ENCODE data around the gene XXYLT1. TPM values are rescaled to one million over a fixed set of nuclear protein-coding genes. Genes with fewer than 3 reads are reported as not detected.

XXYLT1 gene
- total and polyA plus RNA-seq, 10 of the 15 experiments (the other 5 are each of a cell fraction or from before 2014, with no cell fraction given): 1.2 to 14.2 (median 9.3) TPM

DNA sequence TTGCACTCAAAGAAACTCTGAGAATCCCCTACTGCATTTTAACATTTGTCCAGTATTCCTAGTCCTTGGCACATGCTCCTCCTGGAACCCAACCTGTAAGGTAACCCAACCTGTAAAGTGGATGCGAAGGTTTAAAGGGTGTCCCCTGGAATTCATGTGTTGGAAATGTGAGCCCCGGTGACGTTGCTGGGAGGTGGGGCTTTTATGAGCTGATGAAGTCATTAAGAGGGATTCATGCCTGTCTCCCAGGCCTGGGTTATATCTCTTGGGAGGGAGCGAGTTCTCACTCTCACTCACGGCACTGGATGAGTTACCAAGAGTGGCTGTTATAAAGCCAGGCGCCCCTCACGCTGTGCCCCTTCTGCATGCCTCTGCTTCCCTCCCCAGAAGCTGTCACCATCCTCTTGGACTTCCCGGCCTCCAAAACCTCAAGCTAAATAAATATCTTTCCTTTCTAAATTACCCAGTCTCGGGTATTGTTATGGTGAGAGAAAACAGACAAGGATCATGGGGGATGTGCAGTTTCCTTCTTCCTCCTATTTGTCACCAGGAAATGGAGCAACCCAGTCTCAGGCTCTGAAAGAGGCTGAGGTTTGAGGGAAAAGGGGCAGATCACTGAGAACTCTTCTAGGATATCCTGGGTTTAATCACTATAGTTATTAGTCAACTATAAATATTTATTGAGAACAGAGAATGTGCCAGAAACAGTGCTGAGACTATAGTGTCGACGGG is 7.6 kb downstream of the XXYLT1 start:
- H3K4me1 ChIP-seq (ENCODE audit: control insufficient read depth, insufficient read depth, low read length): peaks cover 18% of the 10 kb centered on the region
- WGBS (ENCODE audit: insufficient coverage, insufficient replicate concordance, low lambda C conversion rate, missing lambda C conversion rate): 80% methylated on average over 11 of the region's 11 CpGs
- no peak overlapping the region for H2AFZ ChIP-seq (ENCODE audit: control insufficient read depth, low read depth, low read length)
- H3K9me3 ChIP-seq (replicated peaks; ENCODE audit: control insufficient read depth, insufficient read depth, low read length): no peaks in the 10 kb centered on the region
- TF ChIP-seq SMAD1 (IDR thresholded peaks at IDR 0.05; ENCODE audit: low read depth, partially characterized antibody) (no peak), E2F4 (IDR thresholded peaks at IDR 0.05; ENCODE audit: low read depth, low read length) (no peak), CUX1 (IDR thresholded peaks at IDR 0.05; ENCODE audit: insufficient replicate concordance, low read depth, low read length) (no peak)
- ATAC-seq: no peak
- H3K4me3 ChIP-seq: no peak overlapping the region
- no peak for FAIRE-seq
- H3K9ac ChIP-seq (ENCODE audit: control insufficient read depth, insufficient read depth, low read length): no peak overlapping the region
- no peaks in the 10 kb centered on the region for H3K36me3 ChIP-seq (ENCODE audit: control insufficient read depth in 2 of 2, insufficient read depth in 2 of 2, low read length in 1 of 2)
- POLR2A ChIA-PET: interaction anchor here (1.0 kb wide), 1 partner anchor 593 kb away, joined by 3 read pairs; no protein-coding TSS in a partner anchor
- H3K4me2 ChIP-seq (ENCODE audit: control insufficient read depth, insufficient read depth): no peak overlapping the region
- no peak overlapping the region for H3K27ac ChIP-seq (ENCODE audit: control insufficient read depth, insufficient read depth)
- intact Hi-C loops (cut with micrococcal nuclease; ENCODE audit: unreplicated experiment) (loop anchor here (10.0 kb wide), 1 partner anchor 929 kb away; no protein-coding TSS in a partner anchor), in situ Hi-C loops (cut with MboI) (no loop called here)
- SMC1A ChIA-PET (ENCODE audit: uncharacterized antibody, unreplicated experiment): interaction anchor here (0.8 to 3.6 kb wide), 6 partner anchors 8 to 592 kb away, joined by 3 to 34 read pairs (median 6); partner anchors contain the start of genes LSG1 and XXYLT1
- H4K20me1 ChIP-seq (ENCODE audit: control insufficient read depth, insufficient read depth): no peaks in the 10 kb centered on the region
- RAD21 ChIA-PET (ENCODE audit: unreplicated experiment): interaction anchor here (0.9 to 5.2 kb wide), 4 partner anchors 55 to 580 kb away, joined by 3 to 41 read pairs (median 5); partner anchors contain the start of gene FAM43A
- H3K79me2 ChIP-seq (ENCODE audit: control insufficient read depth, insufficient read depth, low read length): peaks cover 11% of the 10 kb centered on the region
- no peaks in the 10 kb centered on the region for H3K27me3 ChIP-seq (replicated peaks in 1 of 2; ENCODE audit: control insufficient read depth in 2 of 2, insufficient read depth in 2 of 2, low read length in 1 of 2)
- DNase-seq (ENCODE audit: low read depth, low spot score): no peak
- no TSS peak for BruUV-seq (replicated peaks)
- CTCF ChIA-PET: interaction anchor here (0.7 to 3.9 kb wide), 7 partner anchors 7 to 595 kb away, joined by 3 to 47 read pairs (median 4); partner anchors contain the start of genes LSG1 and XXYLT1
